NCI-H128 (cell line): Measurements from ENCODE around the gene HOXA11.
A peak's percentile ranks its signal among the peaks of the same experiment; 100 is the strongest.

Experiments
- DNase-seq: peaks from one replicate; lab custom pipeline; 2025; ENCODE audit not compliant: unreplicated experiment; lab: John Stamatoyannopoulos, UW

The HOXA11 gene

DNA sequence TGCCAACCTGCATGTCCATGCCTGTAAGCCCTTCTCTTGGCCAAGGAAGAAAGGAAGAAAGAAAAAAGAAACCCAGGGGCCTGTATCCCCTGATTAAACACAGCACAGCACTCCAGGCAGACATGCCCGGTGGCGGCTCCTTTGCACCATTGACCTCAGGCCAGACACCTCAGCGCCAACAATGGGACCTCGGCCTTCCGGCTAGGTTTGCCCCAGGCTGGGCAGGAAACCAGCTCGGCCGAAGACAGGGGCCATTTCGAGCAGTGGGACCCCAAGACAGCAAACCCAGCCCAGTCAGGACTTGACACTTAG is 13.8 kb downstream of the HOXA11 start:
- no peak for DNase-seq

- DNase-seq = no peak
Measured at GRCh38 chr7:27170426-27171324, 14.4 kb downstream of the HOXA11 start.

- peak; percentile 57 for DNase-seq
Measured at GRCh38 chr7:27169658-27170425, 15.2 kb downstream of the HOXA11 start.

- peak; percentile 49 for DNase-seq
Measured at GRCh38 chr7:27168265-27168947, 16.6 kb downstream of the HOXA11 start.

- no peak for DNase-seq
Measured at GRCh38 chr7:27167916-27168264, 17.1 kb downstream of the HOXA11 start.

DNA sequence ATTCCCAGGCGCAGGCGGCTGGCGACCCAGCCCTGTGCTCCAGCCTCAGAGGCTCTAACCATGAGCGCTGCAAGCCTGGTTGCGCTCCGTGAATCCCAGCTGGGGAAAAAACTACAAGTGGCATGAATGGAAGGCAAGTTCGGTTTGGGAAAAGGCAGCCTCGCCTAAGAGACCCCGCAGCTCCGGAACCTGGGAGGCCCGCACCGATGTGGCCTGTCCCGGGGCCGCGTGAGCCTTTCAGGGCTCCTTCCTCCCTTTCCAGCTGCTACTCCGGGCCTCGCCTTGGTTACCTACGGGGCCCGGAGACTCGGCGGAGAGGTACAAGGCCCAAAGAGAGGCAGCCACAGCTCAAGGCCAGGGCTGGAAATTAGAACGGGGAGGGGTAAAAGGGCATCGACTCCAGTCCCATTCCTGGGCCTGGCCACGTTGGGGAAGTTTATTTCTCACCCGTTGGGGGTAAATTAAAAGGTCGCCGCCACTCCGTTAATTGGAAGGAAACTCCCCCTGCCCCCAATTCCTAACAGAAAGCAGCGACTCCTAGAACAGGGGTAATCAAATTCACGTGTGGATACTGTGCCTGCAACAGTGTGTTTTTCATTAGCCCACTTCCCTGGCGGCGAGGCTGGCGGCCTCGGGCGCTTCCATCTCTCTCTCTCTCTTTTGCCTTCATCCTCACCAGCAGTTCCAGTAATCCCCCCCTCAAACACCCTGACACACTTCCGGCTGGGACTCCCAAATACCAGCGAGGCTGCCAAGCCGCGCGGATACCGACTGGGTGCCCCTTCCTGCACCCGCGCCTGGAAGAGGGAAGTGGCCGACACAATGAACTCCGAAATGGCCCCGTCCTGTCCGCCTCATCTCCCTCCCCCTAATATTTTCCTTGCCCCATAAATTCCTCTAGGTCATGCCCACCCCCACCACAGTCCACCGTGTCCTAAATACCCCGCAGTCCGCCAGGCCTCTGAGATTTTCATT is 18.2 kb downstream of the HOXA11 start:
- no peak for DNase-seq

- no peak for DNase-seq
Measured at GRCh38 chr7:27165996-27166530, 19.0 kb downstream of the HOXA11 start.

DNA sequence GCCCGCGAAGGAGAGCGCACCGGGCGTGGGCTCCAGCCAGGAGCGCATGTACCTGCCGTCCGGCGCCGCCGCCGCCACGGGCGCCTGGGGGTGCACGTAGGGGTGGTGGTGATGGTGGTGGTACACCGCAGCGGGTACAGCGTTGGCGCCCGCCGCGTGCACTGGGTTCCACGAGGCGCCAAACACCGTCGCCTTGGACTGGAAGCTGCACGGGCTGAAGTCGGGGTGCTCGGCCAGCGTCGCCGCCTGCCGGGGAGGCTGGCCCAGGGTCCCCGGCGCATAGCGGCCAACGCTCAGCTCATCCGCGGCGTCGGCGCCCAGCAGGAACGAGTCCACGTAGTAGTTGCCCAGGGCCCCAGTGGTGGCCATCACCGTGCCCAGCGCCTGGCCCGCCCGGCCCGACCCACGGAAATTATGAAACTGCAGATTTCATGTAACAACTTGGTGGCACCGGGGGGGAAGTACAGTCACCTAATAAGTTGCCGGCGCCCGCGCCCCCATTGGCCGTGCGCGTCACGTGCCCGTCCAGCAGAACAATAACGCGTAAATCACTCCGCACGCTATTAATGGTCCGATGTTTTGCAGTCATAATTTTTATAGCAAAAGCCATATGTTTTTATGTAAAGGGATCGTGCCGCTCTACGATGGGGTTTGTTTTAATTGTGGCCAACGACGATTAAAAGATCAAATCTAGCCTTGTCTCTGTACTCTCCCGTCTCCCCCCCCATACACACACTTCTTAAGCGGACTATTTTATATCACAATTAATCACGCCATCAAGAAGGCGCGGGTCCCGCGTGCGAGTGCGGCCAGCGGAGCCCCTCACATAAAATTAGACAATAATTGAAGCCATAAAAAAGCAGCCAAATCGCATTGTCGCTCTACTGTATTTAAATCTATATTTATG is 19.7 kb downstream of the HOXA11 start, which contains the start of gene HOXA9:
HOXA9 (minus strand) TSS at position 449 of the 907 bp plus-strand sequence; CDS start at position 369, 80 bp downstream.
- peak; percentile 85 for DNase-seq

DNA sequence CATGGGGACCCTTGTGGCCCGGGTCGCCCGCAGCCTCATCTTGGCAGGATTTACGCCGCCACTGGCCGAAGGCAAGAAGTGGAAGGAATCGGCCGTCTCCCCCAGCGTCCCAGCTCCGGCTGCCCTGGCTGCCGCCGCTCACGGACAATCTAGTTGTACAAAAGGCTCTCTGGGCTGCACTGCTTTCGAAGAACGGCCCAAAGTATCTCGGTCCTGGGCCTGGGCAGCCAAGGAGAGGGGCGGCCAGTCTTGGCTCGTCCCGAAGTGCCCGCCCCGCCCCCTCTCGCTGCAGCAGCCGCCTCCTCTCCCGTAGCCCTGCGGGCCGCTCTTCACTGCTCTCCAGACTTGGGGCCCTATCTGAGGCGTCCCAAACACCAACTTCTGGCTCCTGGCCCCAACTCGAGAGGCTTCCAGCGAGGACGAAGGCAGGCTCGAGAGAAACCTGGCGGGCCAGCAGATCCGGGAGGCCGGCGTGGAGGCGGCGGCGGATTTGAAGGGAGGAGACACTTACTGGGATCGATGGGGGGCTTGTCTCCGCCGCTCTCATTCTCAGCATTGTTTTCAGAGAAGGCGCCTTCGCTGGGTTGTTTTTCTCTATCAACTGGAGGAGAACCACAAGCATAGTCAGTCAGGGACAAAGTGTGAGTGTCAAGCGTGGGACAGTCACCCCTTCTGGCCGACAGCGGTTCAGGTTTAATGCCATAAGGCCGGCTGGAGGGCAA is 20.5 kb downstream of the HOXA11 start:
- DNase-seq = no peak

DNA sequence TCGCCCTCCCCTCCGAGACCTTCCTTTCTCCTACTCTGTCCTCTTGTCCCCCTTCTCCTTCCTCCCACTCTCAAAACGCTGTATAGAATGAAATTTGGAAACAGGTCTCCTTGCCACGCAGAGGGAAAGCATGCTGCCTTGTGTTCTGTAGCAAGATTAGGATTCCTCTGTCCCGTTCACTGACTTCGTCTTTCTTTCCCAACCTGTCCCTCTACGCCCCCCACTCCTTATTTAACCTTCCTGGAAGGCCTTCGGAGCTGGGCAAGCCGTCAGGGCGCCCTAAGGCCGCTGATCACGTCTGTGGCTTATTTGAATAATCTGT is 21.0 kb downstream of the HOXA11 start:
- DNase-seq = no peak

DNA sequence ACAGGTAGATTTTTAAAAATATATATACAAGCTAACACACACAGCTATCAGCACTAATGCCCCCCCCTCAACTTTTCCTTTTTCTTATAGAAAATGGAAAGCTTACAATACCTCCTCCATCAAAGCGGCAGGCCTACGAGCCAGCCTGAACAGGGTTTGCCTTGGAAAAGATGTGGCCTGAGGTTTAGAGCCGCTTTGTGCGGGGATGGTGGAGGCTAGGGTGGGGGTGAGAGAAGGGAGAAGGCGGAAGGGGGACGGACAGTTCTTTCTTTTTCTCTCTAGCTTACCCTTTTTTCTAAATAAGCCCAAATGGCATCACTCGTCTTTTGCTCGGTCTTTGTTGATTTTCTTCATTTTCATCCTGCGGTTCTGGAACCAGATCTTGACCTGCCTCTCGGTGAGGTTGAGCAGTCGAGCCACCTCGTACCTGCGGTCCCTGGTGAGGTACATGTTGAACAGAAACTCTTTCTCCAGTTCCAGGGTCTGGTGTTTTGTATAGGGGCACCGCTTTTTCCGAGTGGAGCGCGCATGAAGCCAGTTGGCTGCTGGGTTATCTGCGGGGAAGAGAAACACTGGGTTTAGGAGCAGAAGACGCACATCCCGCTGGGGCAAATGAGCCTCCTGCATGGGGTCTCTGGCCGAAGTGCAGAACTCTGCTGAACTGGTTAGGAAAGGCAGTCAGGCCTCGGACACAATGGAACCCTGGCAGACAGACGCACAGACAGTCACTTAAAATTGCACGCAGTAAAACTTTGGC is 21.6 kb downstream of the HOXA11 start:
- DNase-seq = no peak

DNA sequence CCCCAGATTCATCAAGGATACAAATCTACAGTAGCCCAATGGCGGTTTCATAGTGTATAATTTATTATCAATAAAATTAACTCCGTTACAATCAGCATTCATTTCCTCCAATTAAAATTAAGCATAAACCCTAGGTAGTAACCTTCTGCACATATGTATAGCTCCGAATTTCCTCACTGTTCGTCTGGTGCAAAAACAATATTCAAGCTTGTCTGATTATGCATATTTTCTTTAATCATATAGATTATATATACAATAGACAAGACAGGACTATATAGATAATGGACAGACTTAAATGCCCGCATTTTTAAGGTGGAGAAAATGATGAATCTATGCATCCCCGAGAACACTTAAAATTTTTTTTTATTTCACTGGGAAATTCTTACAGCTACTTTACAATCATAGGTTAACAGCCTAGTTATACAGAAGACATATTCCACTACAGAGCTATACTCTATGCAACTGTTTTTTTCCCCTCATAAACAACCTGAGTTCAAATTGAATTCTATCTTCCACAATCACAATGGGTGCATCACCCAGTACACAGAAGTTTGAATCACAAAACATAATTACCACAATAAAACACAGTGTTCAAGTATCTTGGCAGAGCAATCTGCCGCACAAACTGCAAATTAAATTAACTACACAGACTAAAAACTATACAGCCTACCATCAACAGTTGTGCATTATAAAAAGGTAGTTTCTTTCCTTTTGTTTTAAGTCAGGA is 22.3 kb downstream of the HOXA11 start:
- no peak for DNase-seq

GRCh38 chr7:27161721-27162560 is 23.1 kb downstream of the HOXA11 start:
- no peak for DNase-seq

GRCh38 chr7:27161214-27161720 is 23.8 kb downstream of the HOXA11 start:
- DNase-seq = no peak

DNA sequence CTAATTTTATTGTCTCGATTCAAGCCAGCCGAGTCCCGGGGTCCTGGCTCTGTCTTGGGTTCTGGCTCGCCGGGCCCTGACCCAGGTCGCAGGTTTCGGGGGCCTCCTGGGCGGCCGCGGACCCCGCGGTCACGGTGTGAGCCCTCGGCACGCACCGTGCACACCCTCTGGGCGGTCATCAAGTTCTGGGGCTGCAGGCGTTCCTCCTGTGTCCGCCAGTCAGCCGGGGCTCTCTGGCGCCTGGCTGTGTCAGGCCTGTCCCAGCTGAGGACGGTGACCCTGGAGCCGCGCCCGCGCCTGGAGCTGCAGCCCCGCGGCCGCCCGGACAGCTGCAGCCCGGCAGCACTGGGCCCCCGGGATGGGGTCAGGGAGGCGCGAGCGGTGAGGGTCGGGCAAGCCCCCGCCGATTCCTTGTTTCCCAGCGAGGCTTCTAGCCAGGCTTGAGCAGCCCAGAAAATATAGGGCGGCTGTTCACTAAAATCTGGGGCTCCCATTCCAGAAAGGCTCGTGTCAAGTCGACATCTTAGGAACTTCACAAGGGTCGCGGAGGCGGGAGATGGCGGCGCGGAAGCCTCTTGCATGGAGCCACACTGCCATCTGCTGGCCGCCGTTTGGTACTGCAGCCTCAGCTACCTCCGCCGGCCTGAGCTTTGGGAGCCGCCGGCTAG is 24.4 kb downstream of the HOXA11 start:
- DNase-seq = peak; percentile 83

DNA sequence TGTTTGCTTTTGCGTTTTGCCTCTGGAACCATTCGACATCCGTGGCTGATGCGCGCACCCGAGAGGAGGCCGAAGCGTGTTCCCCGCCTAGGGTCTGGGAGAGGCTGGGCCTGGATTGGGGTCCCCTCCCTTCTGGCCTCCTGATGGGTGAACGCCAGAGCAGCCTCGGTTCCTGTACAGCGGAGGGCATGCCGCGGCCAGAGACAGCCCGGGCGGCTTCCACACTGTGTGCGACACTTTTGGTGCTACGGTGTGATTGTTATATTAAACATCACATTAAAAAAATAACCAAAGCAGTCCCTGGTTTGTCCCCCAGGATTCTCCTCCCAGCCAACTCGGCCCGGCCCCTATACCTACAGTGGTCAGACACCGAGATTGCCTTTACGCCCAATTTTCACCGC is 24.9 kb downstream of the HOXA11 start:
- no peak for DNase-seq
